ENCODE results near the gene KLHL35.

The KLHL35 gene

DNA sequence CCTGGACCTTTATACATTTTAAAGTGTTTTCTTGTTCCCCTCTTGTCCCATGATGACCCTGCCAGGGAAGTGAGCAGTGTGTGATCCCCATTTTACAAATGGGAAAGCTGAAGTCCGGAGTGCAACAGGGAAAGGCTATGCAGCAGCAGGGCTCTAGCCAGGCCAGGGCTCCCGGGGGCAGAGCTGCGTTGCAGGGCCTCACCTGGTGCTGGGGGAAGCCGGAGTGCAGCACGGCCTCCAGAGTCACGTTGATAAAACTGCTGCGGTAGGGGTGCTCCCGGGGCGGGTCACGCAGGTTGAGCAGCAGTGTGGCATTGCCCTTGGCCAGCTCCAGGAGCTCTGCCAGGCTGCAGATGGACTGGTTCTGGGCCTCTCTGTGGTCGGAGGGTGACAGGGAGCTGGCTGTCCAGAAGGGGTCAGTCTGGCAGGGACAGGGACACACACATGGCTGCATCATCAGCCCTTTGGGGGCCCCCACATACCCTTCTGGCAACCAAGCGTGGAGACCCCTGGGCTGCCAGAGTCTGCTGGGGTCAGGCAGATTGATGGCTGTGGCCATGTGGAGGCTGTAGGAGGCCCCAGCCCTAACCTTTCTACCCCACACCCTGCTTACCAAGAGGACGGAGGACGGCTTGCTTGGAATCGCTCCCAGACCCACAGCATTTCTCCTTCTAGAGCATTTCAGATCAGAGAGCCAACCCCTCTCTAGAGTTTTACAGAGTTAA is 9.3 kb upstream of the KLHL35 start:
- in situ Hi-C loops (cut with MboI; ENCODE audit: low sequenced_read_pairs) = no loop called here

DNA sequence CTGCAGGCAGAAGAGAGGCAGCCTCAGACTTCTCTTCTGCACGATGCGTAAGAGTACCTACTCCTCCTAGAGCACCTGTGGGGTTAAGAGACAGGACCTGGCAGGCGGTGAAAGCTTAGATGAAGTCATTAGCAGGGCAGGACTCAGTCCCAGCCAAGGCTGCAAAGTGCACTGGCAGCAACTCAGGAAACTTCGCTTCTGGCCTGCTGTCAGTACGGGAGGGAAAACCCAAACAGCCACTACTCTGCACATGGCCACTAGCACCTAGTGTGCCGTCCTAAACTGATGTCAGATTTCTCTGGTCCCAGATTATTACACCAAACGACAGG is 8.8 kb upstream of the KLHL35 start:
- in situ Hi-C loops (cut with MboI; ENCODE audit: low sequenced_read_pairs) = no loop called here

DNA sequence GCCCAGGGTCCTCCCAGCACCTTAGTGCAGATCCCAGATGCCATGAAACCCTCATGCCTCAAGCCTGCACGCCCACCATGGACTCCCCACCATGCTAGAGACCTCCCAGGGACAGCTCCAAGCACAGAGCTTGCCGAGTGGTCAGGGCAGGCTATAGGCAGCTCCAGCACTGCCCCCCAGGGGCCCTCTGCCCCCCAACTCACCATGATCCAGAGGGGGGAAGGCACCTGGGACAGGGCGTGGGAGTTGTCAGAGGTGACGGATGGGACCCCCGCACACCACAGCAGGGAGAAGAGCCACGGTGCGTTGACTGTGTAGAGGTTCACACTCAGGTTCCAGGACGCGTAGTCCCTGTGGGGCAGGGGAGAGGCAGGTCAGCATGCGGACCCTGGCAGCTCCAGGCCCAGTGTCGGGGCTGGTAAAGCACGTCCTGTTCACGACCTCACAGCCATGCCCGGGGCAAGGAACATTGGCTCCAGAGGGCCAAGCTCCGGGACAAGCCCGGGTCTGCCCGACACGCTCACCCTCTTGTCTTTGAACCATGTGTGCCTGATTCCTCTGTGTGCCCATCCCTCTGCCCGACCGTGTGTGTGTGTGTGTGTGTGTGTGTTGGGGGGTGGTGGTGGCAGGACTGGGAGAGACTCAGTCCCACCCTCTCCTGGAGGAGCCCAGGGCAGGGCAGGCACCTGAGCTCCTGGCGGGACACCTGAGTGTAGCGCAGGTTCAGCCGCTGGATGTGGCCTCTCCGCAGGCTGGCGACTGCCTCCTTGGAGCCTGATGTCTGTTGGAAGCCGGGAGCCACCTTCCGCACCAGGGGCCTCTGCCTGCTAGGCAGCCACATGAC is 8.2 kb upstream of the KLHL35 start:
- in situ Hi-C loops (cut with MboI; ENCODE audit: low sequenced_read_pairs) = no loop called here

DNA sequence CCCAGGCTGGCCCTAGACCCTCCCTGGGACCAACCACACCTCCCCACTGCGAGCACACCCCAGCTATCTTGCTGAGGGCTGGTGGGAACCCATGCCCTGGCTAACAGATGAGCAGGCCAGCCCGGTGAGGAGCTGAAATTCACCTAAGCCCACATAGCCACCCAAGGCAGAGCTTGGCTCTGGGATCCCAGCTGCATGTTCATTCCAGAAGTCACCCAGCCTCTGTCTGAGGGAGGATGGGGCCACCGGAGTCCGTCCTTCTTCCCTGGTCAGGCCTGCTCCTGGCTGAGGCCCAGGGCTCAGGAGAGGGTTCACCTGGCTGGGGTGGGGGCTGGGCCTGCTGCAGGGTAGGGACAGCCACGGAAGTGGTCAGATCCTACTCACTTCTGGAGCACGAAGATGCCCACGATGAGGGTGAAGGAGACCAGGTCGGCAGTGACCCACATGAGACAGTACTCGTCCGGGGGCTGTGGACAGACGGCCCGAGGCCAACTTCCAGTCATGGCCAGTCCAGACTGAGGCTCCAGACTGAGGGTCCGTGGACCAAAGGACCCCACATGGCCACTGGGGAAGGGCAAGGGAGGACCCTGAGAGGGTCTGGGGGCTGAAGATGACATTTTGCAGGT is 6.6 kb upstream of the KLHL35 start:
- in situ Hi-C loops (cut with MboI; ENCODE audit: low sequenced_read_pairs) = loop anchor here (5.0 kb wide), 1 partner anchor 93 kb away; no protein-coding TSS in a partner anchor

DNA sequence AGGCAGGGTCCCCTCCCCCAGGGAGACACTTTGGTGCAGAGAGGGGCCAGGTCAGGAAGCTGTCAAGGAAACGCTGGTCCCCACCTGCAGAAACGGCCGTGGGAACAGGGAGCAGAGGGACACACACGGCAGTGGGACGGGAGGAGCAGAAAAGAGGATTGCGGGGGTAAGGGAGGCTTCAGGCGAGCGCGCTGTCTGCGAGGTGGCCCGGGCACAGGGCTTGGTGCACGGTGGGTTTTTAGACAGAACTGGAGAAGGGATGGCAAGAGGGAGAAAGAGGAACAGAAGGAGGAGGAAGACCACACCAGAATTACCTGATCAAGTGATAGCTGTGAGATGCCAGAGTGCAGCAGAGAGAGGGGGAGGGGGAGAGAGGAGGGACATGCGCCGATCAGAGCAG is 6.0 kb upstream of the KLHL35 start:
- in situ Hi-C loops (cut with MboI; ENCODE audit: low sequenced_read_pairs) = loop anchor here (5.0 kb wide), 1 partner anchor 93 kb away; no protein-coding TSS in a partner anchor

DNA sequence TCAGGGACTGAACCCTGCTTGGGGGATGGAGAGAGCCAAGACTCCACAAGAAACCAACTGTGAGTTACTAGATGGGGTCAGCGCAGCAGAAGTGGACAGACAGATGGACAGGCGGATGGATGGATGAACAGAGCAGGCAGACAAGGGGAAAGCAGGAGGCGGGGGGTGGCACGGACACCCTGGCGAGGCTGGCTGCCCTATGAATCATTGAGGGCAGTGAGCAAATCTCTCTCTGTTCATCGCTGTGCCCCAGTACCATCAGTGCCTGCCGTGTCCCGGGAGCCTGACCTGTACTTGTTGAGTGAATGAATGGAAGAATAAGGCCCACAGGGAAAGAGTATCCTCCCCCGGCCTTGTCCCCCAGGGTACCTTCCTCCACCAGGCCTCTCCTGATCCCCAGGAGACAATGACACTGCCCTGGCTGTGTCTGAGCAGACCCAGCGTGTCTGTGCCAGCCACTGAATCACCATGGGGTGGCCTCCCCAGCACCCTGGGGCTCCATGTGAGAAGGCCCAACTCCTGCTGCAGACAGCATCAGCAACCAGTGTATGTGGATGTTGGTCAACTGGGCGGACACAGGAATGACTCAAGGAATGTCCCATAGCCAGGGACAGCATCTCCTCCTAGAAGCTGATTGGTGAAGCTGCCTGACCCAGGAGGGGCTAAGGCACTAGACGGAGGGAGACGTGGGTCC is 5.1 kb upstream of the KLHL35 start:
- in situ Hi-C loops (cut with MboI; ENCODE audit: low sequenced_read_pairs) = loop anchor here (5.0 kb wide), 1 partner anchor 94 kb away; no protein-coding TSS in a partner anchor

DNA sequence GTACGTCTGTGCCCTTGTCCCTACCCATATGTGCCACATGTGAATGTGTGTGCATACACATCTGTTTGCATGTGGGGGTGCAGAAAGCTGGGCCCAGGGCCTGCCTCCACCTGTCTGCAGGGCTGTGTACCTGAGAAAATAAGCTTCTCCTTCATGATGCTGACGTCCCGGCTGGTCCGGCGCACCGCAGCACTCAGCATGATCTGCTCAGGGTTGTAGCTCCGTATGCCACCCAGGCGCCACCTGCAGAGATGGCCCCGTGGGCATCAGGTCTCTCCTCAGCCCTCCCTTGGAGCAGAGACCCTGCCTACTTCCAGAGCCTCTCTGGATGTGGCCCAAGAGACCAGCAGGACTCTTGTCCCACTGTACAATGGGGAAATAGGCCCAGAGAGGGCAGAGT is 3.8 kb upstream of the KLHL35 start:
- in situ Hi-C loops (cut with MboI; ENCODE audit: low sequenced_read_pairs) = loop anchor here (5.0 kb wide), 1 partner anchor 95 kb away; no protein-coding TSS in a partner anchor

DNA sequence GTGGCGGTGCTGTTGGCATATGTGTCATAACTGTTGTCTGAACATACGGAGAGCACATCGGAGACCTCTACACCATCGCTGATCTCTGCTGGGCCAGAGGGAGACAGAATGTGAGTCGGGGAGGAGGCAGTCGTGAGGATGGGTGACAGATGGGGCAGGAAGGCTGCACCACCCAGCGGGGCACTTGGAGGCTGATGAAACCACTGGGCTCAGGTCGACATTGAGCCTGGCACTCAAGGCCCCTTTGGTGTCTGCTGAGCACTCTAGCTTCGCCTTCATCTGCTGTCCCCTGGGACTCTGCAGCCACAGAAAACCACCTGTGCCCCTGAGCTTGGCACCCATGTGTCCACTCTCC is 2.5 kb upstream of the KLHL35 start:
- in situ Hi-C loops (cut with MboI; ENCODE audit: low sequenced_read_pairs) = loop anchor here (5.0 kb wide), 1 partner anchor 97 kb away; no protein-coding TSS in a partner anchor

DNA sequence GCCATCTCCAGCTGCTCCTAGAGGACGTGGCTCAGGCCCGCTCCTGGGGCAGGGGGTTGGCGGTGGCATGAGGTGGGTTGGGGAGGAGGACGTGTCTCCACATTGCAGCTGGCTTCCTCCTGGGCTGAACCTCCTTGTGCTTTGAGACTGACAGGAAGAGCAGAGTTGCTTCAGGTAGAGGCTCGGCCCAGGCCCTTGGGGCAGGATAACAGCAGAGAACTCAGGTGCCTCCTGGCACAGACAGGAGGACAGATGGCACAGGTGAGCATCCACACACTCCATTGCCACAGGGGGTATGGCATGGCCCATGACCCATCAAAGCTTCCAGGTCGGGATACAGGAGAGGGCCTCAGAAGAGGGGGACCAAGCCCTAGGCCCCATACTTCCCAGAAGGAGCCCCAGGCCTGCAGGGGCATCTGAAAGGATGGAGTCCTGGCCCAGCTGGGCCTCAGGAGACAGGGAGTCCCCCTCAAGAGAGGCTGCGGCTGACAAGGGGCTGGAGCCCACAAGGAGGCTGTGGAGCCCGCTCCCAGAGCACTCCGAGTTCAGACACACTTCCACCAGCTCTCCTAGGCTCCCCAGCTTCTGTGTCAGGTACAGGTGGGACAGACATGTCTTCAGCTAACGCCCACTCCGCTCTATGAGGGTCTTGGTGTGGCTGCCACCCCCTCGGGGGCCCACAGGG is 2.0 kb upstream of the KLHL35 start:
- in situ Hi-C loops (cut with MboI; ENCODE audit: low sequenced_read_pairs) = loop anchor here (5.0 kb wide), 1 partner anchor 97 kb away; no protein-coding TSS in a partner anchor

DNA sequence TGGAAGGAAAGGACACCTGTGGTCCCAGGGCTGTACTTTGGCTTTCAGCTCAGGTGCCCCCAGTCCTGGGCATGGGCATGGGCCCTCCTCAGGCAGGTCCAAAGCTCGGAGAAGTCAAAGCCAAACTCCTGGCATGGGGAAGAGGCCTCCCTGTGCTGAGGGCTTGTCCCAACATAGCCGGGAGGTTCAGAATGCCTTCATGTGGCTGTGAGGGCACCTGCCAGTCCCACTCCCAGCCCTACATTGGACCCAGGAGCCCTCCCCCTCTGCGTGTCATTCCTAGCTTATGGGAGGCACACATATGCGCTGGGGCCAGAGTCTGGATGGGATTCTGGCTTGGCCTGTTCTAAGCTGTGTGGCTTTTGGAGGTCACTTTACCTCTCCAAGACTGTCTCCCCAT is 1.0 kb upstream of the KLHL35 start:
- in situ Hi-C loops (cut with MboI; ENCODE audit: low sequenced_read_pairs) = no loop called here

DNA sequence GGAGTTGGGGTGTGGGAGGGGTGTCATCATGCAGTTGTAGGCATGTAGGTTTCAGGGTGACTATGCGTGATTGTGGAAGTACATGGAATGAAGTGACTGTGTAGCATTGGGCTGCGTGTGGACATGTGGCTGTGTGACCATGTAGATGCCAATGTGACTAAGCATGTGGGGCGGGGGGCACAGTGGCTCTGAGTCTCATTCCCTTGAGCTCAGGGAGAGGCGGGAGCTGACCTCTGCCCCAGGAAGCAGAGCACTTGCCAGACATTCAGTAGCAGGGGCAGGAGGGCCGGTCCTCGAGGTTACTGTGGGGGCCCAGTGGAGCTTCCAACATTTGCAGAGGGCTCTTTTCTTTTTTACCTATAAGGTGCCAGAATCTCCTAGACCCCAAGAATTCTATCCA is 440 bp upstream of the KLHL35 start:
- in situ Hi-C loops (cut with MboI; ENCODE audit: low sequenced_read_pairs) = no loop called here

DNA sequence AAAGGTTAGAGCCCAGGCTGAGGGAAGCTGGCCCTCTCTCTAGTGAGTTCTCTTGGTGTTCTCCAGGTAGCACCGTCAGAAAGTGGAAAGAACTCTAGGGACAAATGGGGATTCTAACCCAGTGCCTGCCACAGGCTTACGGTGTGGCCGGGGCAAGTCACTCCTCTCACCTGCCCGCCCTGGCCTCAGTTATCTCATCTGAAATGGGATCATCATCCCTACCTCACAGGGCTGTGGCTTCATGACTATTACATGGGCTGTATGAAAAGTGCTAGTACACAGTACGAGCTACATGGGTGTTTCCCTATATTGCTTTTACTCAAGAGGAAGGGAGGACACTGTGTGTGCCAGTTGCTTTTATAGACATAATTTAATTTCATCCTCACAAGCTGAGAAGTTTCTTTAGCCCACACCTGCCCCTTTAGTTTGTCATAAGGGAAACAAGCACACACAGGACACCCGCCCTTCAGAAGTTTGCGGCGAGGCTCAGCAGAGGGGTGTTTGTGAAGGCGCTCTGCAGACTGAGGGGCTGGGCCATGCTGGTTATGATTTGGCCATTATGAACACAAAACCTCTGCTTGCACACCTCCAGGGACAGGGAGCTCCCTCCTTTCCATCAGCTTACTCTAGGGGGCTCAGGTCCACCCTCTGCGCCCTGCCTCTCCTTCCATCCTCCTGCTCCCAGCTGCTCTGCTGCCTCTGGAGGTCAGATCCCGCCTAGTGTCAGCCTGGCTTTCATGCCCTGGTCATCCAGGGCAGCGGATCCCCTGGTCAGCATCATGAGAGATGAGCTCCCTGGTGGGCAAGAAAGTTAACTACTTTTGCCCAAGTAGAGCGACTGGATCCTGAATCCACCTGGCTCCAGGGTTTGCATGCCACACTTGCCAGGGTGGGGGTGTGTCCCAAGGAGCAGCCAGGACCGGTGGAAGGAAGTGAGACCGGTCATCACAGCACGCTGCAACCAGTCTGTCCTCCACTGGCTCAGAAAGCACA is 1.2 kb downstream of the KLHL35 start:
- in situ Hi-C loops (cut with MboI; ENCODE audit: low sequenced_read_pairs) = no loop called here

DNA sequence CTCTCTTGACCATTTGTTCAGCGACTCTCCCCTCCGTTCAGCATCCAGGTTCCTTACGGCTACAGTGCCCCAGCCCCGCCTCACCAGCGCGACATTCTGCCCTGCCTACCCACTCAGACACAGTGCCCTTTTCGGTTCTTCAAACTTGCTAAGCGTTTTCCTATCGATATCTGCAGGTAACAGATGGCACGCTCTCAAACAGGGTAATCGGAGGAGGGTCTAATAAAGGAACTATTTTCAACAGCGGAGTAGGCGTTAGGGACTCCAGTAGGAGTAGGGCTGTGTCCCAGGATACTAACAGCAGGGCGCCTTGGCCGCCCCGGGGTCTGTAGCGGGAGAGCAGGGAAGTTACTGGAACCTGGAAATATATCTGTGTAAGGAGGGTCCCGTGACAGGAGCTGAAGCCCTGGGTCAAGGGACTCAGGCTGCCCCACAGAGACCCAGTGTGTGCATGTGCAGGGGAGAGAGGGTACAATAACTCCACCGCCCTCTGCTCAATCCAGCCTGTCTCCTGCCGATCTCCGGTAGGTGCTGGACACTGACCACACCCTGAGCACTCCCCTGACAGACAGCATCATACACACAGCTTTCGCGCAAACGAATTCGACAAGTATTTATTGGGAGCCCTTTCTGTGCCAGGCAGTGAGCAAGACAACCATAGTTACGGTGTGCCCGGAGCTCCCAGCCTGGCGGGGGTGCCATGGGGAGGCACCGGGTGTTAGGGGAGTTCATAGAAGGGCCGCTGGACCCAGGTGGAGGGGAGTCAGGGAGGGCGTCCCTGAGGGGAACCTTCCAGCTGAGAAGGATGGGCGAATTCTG is 2.1 kb downstream of the KLHL35 start:
- in situ Hi-C loops (cut with MboI; ENCODE audit: low sequenced_read_pairs) = no loop called here

DNA sequence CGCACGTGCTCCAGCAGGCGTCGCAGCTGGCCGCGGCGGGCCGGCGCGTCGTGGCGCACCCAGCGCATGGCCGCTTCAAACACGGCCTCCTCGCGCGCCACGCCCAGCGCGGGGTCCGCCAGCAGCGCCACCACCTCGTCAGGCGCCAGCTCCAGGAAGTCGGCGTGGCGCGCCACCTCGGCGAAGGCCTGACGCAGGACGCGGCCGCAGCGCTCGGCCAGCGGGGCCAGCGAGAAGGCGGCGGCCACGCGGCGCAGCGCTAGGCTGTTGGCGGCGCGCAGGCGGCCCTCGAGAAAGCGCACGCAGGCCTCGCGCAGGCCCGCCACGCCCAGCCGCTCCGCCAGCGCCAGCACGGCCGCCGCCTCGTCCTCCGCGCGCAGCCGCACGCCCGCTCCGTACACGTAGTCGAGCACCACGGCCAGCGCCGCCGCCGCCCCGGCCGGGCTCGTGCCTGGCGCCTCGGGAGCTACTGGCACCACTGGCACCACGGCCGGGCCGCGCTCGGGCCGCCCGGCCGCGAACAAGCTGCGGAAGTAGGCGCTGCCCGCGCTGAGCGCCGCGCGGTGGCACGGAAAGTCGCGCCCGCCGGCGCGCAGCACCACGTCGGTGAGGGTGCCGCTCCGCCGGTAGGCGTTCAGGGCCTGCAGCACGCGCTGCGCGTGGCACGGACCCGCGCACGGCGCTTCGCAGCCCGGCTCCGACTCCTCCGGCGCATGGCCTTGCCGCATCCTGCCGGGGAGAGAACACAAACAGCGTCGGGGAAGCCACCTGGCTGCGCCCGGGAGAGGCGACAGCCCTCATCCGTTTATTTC is 2.9 kb downstream of the KLHL35 start:
- in situ Hi-C loops (cut with MboI; ENCODE audit: low sequenced_read_pairs) = no loop called here

DNA sequence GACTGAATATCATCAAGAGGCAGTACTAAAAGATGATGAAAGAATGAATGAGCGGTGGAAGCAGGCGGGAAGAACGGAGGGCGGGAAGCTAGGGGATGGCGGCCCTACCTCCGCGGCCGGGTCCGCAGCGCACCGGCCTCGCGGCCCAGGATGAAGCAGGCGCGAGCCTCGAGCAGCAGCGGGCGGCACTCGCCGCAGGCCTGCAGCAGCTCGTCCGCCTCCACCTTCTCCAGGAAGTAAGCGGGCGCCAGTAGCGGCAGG is 3.4 kb downstream of the KLHL35 start:
- in situ Hi-C loops (cut with MboI; ENCODE audit: low sequenced_read_pairs) = no loop called here

DNA sequence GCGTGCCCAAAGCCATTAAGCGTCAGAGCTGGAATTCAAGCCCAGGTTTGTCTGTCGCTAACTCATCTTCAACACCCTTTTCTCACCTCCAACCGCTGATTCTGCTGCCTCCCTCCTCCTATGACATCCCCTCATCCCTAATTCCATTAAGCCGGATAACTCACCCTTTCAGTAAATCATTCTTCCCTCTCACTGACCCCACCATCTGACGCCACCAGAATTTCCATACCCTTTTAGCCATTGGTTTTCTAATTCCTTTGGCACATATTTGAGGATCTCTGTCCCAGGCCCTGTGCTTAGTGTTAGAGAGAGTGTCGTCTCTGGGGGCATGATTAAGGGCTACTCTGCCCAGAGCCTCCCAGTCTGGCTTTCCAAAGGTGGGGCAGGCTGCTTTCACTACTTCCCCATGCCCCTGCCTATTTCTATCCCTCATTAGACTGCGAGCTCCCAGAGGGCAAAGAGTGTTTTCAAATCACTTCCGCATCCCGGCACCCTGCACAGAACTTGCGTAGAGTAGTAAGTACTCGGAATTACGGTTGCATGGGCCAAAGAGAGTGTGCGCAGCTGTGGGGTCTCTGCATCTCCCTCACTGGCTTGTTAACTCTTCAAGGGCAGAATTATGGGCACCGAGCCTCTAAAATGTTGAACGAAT is 3.9 kb downstream of the KLHL35 start:
- in situ Hi-C loops (cut with MboI; ENCODE audit: low sequenced_read_pairs) = no loop called here

DNA sequence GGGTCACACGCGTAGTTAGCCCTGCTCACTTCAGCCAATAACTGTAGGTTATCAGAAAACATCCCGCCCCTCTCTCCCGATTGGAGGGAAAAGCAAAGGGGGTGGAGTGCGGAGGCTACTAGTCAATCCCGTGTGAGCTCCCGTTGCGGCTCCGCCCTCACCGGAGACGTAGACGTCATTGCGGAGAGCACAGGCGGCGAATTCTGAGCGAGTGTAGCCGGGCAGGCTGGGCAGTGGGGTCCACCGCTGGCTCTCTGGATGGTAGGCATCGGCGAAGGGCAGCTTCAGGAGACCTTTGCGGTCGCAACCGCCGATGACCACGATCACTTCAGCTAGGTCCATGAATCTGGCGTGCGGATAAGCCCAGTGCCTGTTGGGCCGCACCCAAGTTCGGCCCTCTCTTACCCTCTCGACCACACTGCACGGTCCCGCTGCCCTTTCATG is 4.7 kb downstream of the KLHL35 start:
- in situ Hi-C loops (cut with MboI; ENCODE audit: low sequenced_read_pairs) = no loop called here

Measured in HL-60/S4 (cell line).